Cerebellar cortex (tissue), 1 donor: Measurements from ENCODE around the gene DKKL1.

Source experiments
- DNase-seq: peaks from one replicate; pipeline ENCODE4 v3.0.0-alpha.2; 2015; ENCODE audit warnings: low spot score

DKKL1 gene

GRCh38 chr19:49422407-49423070 lies 58.9 kb downstream of the DKKL1 start:
- DNase-seq = peak; percentile 77

GRCh38 chr19:49423071-49423984 lies 59.7 kb downstream of the DKKL1 start, which contains the start of gene PTH2:
Gene PTH2 (minus strand): TSS chr19:49423441. CDS start chr19:49423339, 102 bp downstream.
- DNase-seq = no peak

GRCh38 chr19:49423985-49424303 lies 60.3 kb downstream of the DKKL1 start:
- no peak for DNase-seq
